Vagina (tissue), 2 donors: ENCODE results near the gene C11orf71.

Experiments
- POLR2A ChIP-seq, 2 donors: fragments of 450-650 bp; IDR thresholded peaks; one replicate each; pipeline ENCODE4 v1.6.1; 2017; ENCODE audit warnings: antibody characterized with exemption in 2 of 2, mild to moderate bottlenecking in 2 of 2, moderate library complexity in 2 of 2
- TF ChIP-seq, protein P1 (sequence below), 3 experiments: fragments of 450-650 bp in 2 of 3; fragments of 200-600 bp in 1 of 3; sonication (generic) in 1 of 3; IDR thresholded peaks; one replicate each; pipeline ENCODE4 v1.5.1; 2017 to 2019; ENCODE audit warnings: antibody characterized with exemption in 3 of 3, mild to moderate bottlenecking in 2 of 3, moderate library complexity in 2 of 3

DNA sequence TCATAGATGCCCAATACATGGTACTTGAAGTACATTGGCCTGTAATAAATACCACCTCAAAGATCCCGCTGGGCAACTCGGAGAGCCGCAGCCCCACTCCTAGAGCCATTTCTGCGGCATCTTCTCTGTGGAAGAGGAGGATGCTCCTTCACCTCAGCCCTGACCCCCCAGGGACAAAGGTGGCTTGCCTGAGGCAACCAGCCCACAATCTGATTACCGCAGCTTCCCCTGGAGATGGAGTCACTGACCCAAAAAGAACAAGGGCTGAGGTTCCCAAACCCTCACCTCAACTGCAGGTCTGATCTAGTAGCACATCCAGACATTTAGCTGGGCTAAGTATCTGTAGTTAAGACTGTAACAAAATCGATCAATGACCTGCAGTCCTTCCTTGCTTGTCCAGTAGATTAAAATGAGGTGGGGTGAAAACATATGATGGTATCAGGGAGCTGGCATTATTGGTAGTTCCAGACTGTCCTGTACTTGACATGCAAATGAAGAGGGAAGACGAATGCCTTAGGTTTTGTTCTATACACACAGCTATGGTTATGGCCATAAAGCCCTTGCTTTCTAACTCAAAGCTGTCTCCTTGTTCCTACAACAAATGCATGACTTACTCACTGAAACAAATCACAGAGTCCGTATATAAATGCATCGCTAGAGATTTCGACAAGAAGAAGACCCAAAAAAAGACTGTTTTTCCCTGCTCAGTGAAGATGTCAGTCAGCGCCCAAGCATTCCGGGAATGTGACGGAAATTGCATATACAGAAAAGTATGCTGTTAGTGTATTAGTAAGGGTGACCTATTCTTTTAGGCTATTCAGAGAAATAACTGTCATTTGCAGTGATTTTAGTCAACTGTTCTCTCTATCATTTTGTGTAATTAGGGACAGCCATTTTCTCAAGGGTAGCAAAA, 33.7 kb downstream of the C11orf71 start:
- TF ChIP-seq, protein P1, sequence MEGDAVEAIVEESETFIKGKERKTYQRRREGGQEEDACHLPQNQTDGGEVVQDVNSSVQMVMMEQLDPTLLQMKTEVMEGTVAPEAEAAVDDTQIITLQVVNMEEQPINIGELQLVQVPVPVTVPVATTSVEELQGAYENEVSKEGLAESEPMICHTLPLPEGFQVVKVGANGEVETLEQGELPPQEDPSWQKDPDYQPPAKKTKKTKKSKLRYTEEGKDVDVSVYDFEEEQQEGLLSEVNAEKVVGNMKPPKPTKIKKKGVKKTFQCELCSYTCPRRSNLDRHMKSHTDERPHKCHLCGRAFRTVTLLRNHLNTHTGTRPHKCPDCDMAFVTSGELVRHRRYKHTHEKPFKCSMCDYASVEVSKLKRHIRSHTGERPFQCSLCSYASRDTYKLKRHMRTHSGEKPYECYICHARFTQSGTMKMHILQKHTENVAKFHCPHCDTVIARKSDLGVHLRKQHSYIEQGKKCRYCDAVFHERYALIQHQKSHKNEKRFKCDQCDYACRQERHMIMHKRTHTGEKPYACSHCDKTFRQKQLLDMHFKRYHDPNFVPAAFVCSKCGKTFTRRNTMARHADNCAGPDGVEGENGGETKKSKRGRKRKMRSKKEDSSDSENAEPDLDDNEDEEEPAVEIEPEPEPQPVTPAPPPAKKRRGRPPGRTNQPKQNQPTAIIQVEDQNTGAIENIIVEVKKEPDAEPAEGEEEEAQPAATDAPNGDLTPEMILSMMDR (IDR thresholded peaks at IDR 0.05): no peak
- TF ChIP-seq POLR2A (IDR thresholded peaks at IDR 0.05): no peak
